GM12873 (cell line): ENCODE results near the gene GAD1.

ENCODE experiments used
- TF ChIP-seq, protein P1 (sequence below): IDR thresholded peaks from 2 replicates; pipeline ENCODE4 v1.5.1; 2012; ENCODE audit warnings: low read depth, mild to moderate bottlenecking, moderate library complexity, low read length, control low read depth; ENCODE audit not compliant: insufficient read depth; ENCODE audit errors: missing control alignments

The GAD1 gene

GRCh38 chr2:170886386-170886785, 69.7 kb downstream of the GAD1 start:
- TF ChIP-seq, protein P1, sequence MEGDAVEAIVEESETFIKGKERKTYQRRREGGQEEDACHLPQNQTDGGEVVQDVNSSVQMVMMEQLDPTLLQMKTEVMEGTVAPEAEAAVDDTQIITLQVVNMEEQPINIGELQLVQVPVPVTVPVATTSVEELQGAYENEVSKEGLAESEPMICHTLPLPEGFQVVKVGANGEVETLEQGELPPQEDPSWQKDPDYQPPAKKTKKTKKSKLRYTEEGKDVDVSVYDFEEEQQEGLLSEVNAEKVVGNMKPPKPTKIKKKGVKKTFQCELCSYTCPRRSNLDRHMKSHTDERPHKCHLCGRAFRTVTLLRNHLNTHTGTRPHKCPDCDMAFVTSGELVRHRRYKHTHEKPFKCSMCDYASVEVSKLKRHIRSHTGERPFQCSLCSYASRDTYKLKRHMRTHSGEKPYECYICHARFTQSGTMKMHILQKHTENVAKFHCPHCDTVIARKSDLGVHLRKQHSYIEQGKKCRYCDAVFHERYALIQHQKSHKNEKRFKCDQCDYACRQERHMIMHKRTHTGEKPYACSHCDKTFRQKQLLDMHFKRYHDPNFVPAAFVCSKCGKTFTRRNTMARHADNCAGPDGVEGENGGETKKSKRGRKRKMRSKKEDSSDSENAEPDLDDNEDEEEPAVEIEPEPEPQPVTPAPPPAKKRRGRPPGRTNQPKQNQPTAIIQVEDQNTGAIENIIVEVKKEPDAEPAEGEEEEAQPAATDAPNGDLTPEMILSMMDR: no peak

- TF ChIP-seq, protein P1: no peak
These were observed 70.8 kb downstream of the GAD1 start for GRCh38 chr2:170887496-170887895.

DNA sequence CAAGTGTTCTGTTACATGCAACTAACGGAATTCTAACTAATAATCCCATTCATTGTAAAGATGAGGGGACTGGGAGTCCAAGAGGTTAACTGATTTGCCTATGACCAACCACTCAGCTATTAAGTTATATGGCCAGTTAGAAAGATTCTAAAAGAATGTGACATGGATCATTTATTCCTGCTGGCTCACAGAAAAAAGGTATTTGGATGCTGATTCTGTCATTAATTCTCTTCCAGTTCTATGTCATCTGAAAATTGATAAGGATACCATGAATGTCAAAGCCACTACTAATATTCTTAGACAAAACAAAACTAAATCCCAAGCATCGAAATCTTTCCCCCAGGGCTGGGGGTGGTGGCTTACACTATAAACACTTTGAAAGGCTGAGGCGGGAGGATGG, 71.2 kb downstream of the GAD1 start:
- TF ChIP-seq, protein P1: no peak

GRCh38 chr2:170891893-170892292, 75.2 kb downstream of the GAD1 start:
- TF ChIP-seq, protein P1: no peak

DNA sequence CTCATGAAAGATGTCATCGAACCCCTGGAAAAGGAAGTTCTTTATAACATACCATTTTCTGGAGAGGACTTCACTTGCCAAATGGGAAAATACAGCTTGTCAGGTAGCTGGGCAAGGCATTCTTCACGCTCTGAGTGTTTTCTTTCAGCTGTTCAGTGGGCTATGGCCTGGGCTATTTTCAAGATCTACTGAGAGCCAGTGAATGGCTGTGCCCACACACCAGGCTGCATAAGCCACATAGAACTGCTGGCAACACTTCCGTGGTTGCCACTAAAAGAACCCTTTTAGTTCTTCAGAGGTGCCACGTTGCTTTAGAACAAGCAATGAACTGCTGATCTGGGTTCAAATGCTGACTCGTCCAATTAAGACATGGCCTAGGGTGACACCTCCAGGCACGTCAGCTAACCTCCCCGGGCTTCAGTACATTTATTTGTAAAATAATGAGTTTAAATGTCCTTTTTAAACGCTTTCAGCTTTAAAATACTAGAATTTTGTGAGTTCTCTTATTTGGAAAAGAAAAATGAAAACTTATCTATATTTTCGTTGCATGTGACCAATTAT, 75.8 kb downstream of the GAD1 start:
- TF ChIP-seq, protein P1: no peak

DNA sequence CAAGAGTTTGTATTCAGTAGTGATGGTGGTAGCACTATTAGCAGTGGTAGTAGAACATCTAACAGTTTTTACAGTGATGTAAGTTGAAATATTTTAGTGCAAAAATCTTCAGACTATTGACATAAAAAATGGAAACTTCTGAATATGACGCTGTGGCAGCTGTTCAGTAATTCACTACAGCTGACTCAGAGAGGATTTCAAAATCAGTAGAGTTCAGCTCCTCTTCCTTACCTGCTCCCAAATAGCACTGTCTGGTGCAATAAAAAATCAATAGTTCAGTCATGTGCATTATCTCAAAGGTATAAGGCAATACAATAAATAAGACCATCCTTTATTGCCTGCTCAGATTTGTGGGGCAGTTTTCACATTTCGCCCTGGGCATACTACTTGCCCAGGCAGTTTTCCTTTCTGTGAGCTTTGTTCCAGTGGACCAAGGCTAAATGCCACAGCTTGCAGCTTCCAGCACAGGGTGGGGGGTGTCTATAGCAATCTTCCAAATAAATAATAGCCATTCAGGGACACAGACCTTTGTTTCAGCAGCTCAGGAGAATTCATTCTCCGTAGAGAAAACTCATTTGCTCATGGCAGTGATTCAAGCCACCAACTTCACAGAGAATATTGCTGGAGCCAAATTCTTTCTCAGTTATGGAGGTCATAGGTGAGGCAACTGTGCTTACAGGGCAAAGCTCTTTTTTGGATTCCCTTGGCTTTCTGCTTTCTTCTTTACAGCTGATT, 78.5 kb downstream of the GAD1 start:
- TF ChIP-seq, protein P1: no peak

- TF ChIP-seq, protein P1: no peak
These were observed 79.9 kb downstream of the GAD1 start for GRCh38 chr2:170896622-170897021.
